Spinal cord (tissue), 10 donors: Measurements from ENCODE around the gene ADAMTSL1. TPM values are rescaled to one million over a fixed set of nuclear protein-coding genes. Genes with fewer than 3 reads are reported as not detected.
A peak's percentile ranks its signal among the peaks of the same experiment; 100 is the strongest.

Experiments used
- DNase-seq, 6 donors: peaks; one replicate each; pipeline versions ENCODE4 v3.0.0 to v3.0.0-alpha.2; 2013 to 2015; ENCODE audit warnings: low spot score in 6 of 6, low read depth in 4 of 6
- H3K27ac ChIP-seq: one replicate; pipeline ENCODE4 v1.5.1; 2013; ENCODE audit warnings: low read depth, low read length, control low read depth
- H3K27me3 ChIP-seq: one replicate; pipeline ENCODE4 v1.6.1; 2013; ENCODE audit warnings: low read length; ENCODE audit not compliant: control insufficient read depth, insufficient read depth
- H3K36me3 ChIP-seq: one replicate; pipeline ENCODE4 v1.6.1; 2013; ENCODE audit warnings: low read length; ENCODE audit not compliant: control insufficient read depth, insufficient read depth
- H3K4me1 ChIP-seq: one replicate; pipeline ENCODE4 v1.6.1; 2013; ENCODE audit warnings: low read length; ENCODE audit not compliant: control insufficient read depth, insufficient read depth
- H3K4me3 ChIP-seq: one replicate; pipeline ENCODE4 v1.5.1; 2013; ENCODE audit warnings: low read depth, low read length, control low read depth
- H3K9me3 ChIP-seq: one replicate; pipeline ENCODE4 v1.6.1; 2013; ENCODE audit warnings: low read length; ENCODE audit not compliant: control insufficient read depth, insufficient read depth
- WGBS: methylation state at CpG from one replicate; pipeline ENCODE4 v1.1.5; 2013; ENCODE audit warnings: missing lambda C conversion rate; ENCODE audit not compliant: insufficient coverage; 5-methylcytosine and 5-hydroxymethylcytosine counted together
- polyA plus RNA-seq, 2 donors: library from polyadenylated mRNA; unstranded; fragments of 120-200 nt; gene quantifications; one replicate each; pipeline ENCODE4 v1.2.1, GENCODE V29; 2013; ENCODE audit not compliant: insufficient read length in 2 of 2
- total RNA-seq, 2 donors: library from RNA; depleted of rRNA in 1 of 2; stranded (reverse); fragments of 120-200 nt in 1 of 2; fragments of >200 nt in 1 of 2; gene quantifications; one replicate each; pipeline versions ENCODE4 v1.2.3 to v1.2.4, GENCODE V29; 2013 to 2014
- donor health status: healthy.

The ADAMTSL1 gene
- total and polyA plus RNA-seq, 4 donors: 21.7 to 35.3 (median 28.4) TPM

DNA sequence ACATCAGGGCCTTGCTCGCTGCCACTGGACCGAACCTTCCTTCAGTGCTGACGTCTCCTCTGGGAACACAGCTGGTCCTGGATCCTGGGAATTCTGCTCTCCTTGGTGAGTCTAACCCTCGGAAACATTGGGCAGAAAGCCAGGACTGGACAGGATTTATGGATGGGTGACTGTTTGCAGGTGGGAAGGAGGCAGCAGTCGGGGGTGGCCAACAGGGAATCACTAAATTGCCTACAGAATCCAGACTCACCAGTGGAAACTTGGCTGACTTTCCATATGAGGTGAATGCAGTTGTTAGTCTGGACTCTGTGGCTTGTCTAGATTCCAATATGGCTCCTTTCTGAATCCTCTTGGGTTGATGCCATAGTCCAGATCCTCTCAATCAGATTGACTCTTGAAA lies 355.9 kb downstream of the ADAMTSL1 start:
- WGBS: 85% methylated on average over 4 of the region's 5 CpGs
- Histone ChIP-seq H3K36me3 (no peaks in the 10 kb centered on the region), H3K27me3 (no peaks in the 10 kb centered on the region), H3K4me3 (no peak overlapping the region), H3K4me1 (no peaks in the 10 kb centered on the region), H3K9me3 (no peaks in the 10 kb centered on the region), H3K27ac (no peak overlapping the region)
- no peak for DNase-seq

DNA sequence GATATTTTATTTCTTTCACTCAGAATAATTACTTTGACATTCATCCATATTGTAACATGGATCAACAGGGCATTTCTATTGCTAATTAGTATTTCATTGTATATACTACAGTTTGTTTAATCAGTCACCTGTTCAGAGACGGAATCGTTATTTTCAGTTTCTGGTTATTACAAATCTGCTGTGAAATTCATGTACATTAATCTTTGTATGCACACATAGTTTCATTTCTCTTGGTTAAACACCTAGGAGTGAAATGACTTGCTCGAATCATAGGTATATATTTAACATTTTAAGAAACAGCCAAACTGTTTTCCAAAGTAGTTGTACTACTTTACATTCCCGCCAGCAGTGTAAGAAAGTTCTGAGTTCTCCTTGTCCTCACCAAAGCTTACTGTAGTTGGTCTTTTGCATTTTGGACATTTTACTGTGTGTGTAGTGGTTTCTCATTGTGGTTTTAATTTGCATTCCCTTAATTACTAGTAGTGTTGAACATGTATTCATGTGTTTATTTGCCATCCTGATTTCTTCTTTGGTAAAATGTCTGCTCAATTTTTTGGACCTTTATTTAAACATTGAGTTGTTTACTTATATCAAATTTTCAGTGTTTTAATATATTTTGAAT lies 360.9 kb downstream of the ADAMTSL1 start:
- Histone ChIP-seq H3K9me3 (no peaks in the 10 kb centered on the region), H3K27me3 (no peaks in the 10 kb centered on the region), H3K36me3 (no peaks in the 10 kb centered on the region), H3K4me3 (no peak overlapping the region), H3K4me1 (no peaks in the 10 kb centered on the region), H3K27ac (no peak overlapping the region)
- WGBS: no CpG with 5 or more reads among the region's 4 CpGs
- no peak for DNase-seq

GRCh38 chr9:18837402-18837801 lies 363.4 kb downstream of the ADAMTSL1 start:
- no peaks in the 10 kb centered on the region for H3K4me1 ChIP-seq
- no peaks in the 10 kb centered on the region for H3K27me3 ChIP-seq
- H3K4me3 ChIP-seq: no peak overlapping the region
- H3K27ac ChIP-seq: no peak overlapping the region
- DNase-seq: no peak
- no peaks in the 10 kb centered on the region for H3K36me3 ChIP-seq
- WGBS: 93% methylated on average over 4 of the region's 5 CpGs
- H3K9me3 ChIP-seq: no peaks in the 10 kb centered on the region

DNA sequence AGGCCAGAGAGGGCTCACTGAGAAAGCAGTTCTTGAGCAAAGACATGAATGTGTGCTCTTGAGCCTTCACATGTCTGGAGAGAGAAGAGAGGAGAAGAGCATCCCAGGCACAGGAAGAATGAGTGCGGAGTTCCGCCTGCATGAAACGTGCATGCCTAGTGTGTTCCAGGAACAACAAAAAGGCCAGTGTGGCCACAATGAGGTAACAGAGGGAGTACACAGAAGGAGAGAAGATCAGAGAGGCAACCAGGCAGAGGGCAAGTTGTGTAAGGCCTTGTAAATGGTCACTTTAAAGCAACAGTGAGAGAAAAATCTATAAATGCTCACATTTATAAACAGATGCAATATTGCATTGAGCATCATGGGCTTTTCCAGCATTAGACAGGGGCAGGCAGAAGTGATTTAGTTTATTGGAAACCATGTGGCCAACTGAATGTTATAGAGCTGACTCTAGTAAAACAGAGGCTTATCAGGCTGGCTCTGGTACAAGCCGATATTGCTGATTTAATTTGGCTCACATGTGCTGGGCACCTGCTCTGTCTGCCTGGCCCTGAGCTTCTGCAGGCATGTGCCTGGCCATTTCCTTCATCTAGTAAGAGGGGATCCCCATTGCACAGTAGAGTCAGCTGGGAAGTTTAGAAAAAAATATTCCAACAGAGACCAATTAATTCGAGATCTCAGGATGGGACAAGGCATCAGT lies 373.8 kb downstream of the ADAMTSL1 start:
- WGBS: 64% methylated on average over 4 of the region's 5 CpGs
- DNase-seq: peak in 1 of 6 donors; percentile 73

DNA sequence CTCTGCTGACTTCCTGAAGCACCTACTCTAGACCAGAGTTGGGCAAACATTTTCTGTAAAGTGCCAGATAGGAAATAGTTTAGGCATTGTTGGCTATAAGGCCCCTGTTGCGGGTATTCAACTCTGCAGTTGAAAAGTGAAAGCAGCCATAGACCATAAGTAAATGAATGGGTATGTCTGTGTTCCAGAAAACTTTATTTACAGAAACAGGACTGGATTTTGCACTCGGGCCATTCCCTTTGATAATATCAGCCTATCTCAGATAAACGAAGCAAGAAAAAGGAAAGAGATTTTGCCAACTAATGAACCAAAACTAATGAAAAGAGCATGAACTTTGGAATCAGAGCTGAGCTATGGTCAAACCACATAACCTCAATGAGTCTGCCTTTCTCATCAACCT lies 374.7 kb downstream of the ADAMTSL1 start:
- WGBS: 88% methylated on average over 2 of the region's 3 CpGs
- Histone ChIP-seq H3K4me3 (no peak overlapping the region), H3K4me1 (peaks cover 9% of the 10 kb centered on the region), H3K27ac (no peak overlapping the region), H3K9me3 (no peaks in the 10 kb centered on the region), H3K36me3 (no peaks in the 10 kb centered on the region), H3K27me3 (no peaks in the 10 kb centered on the region)
- no peak for DNase-seq

More for the DNA sequence above, 373.8 kb downstream of the ADAMTSL1 start:
- H3K4me1 ChIP-seq: peaks cover 9% of the 10 kb centered on the region
- H3K27me3 ChIP-seq: no peaks in the 10 kb centered on the region
- H3K27ac ChIP-seq: no peak overlapping the region
- H3K9me3 ChIP-seq: no peaks in the 10 kb centered on the region
- H3K36me3 ChIP-seq: no peaks in the 10 kb centered on the region
- H3K4me3 ChIP-seq: no peak overlapping the region

DNA sequence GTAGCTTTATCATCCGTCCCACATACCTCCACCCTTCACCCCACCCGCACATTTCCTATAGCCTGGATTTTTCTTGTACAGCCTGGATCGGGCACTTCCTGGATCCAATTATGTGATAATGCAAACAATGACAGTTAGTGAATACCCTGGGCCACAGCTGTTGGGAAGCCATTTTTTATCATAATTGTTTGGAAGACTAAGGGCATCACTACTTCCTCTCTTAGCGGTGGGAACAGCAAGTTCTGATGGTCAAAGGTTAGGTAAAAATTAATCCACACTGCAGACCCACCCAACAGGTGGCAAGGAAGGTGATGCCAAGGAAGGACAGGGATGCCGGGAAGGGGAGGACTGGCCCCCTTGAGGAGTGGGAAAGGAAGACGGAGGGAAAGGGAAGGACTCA lies 375.3 kb downstream of the ADAMTSL1 start:
- Histone ChIP-seq H3K27me3 (no peaks in the 10 kb centered on the region), H3K36me3 (no peaks in the 10 kb centered on the region), H3K27ac (no peak overlapping the region), H3K4me1 (peaks cover 9% of the 10 kb centered on the region), H3K4me3 (no peak overlapping the region), H3K9me3 (no peaks in the 10 kb centered on the region)
- 60% methylated on average over 2 of the region's 6 CpGs for WGBS
- no peak for DNase-seq

- H3K27ac ChIP-seq: no peak overlapping the region
- WGBS: 47% methylated on average over 3 of the region's 4 CpGs
- no peaks in the 10 kb centered on the region for H3K9me3 ChIP-seq
- H3K4me1 ChIP-seq: peaks cover 9% of the 10 kb centered on the region
- no peaks in the 10 kb centered on the region for H3K27me3 ChIP-seq
- no peak for DNase-seq
- no peaks in the 10 kb centered on the region for H3K36me3 ChIP-seq
- no peak overlapping the region for H3K4me3 ChIP-seq
Observed at GRCh38 chr9:18849890-18850677, 376.1 kb downstream of the ADAMTSL1 start.

DNA sequence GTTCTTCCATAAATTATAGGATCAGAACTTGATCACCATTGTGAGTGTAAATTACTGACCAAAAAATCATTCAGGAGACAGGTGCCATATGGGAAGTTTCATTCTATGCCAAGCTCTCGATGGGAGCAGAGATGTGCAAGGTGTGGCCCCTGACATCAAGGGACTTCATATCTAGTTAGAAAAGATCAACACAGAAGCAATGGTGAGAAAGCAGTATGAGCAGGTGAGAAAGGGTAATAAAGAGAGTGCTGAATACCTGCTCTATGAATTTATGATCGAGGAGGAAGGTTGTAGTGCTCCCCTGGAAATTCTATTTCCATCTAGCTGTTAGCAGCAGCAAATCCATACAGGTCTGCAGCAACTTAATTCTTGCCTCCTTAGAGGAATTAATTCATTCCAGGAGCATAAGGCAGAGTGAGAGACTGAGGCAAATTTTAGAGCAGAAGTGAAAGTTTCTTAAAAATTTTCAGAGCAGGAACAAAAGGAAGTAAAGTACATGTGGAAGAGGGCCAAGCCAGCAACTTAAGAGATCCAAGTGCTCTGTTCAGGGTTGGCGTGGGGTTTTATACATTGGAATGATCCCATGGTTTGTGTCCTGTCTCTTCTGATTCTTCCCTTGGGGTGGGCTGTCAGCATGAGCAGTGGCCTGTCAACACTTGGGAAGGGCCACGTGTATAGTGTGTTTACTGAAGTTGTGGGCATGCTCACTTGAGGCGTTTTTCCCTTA lies 377.3 kb downstream of the ADAMTSL1 start:
- 74% methylated on average over 3 of the region's 5 CpGs for WGBS
- no peak for DNase-seq
- Histone ChIP-seq H3K4me1 (peaks cover 9% of the 10 kb centered on the region), H3K36me3 (no peaks in the 10 kb centered on the region), H3K27me3 (no peaks in the 10 kb centered on the region), H3K9me3 (no peaks in the 10 kb centered on the region), H3K27ac (no peak overlapping the region), H3K4me3 (no peak overlapping the region)

DNA sequence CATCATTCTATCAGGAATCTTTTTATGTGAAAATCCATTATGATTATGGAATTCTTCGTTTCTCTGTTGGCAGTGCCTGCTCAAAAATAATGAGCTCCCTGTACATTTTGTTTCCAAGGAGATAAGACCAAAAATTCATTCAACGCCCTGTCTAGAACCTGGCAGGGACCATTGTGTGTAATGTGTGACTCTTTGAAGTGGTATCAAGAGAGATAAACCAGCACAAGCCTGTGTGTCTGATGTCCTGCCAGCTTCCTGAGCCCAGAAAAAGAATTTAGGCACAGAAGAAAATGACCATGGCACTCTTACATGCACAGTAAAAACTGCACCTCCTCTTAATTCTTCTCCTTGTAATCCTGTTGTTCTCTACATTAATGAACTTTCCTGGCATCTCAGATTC lies 381.7 kb downstream of the ADAMTSL1 start:
- H3K27ac ChIP-seq: no peak overlapping the region
- no peaks in the 10 kb centered on the region for H3K9me3 ChIP-seq
- DNase-seq: peak in 2 of 6 donors; percentile 31 to 62
- H3K27me3 ChIP-seq: no peaks in the 10 kb centered on the region
- WGBS: no CpG with 5 or more reads among the region's 2 CpGs
- H3K4me1 ChIP-seq: peaks cover 6% of the 10 kb centered on the region
- no peaks in the 10 kb centered on the region for H3K36me3 ChIP-seq
- H3K4me3 ChIP-seq: no peak overlapping the region
